K562 (cell line): ENCODE results near the gene SLC26A6. TPM values are rescaled to one million over a fixed set of nuclear protein-coding genes. Genes with fewer than 3 reads are reported as not detected.

Experiments
- AFF1 ChIP-seq, 2 experiments: fragments of 450-650 bp; IDR thresholded peaks; 2 replicates each; pipeline ENCODE4 v1.6.1; 2018; ENCODE audit warnings: mild to moderate bottlenecking in 2 of 2, low read depth in 1 of 2; ENCODE audit not compliant: partially characterized antibody in 2 of 2
- BMI1 ChIP-seq: fragments of 150-350 bp; IDR thresholded peaks from 2 replicates; pipeline ENCODE4 v1.6.1; 2014; ENCODE audit warnings: low read length
- E2F1 ChIP-seq: sonication (generic); formaldehyde crosslinking; IDR thresholded peaks from 2 replicates; pipeline ENCODE4 v1.8.1; 2023; ENCODE audit warnings: mild to moderate bottlenecking, missing genetic modification reagents, moderate library complexity
- EZH2 ChIP-seq: IDR thresholded peaks from 2 replicates; pipeline ENCODE4 v1.6.1; 2012; ENCODE audit warnings: low read depth, mild to moderate bottlenecking, inconsistent platforms, low read length, borderline replicate concordance
- HINFP ChIP-seq: fragments of 450-650 bp; conservative IDR thresholded peaks from 2 replicates; pipeline ENCODE4 v1.6.1; 2016; ENCODE audit warnings: missing genetic modification characterization, low read depth, mild to moderate bottlenecking, control low read depth, missing compliant biosample characterization
- MCM3 ChIP-seq: fragments of 450-650 bp; IDR thresholded peaks from 2 replicates; pipeline ENCODE4 v1.6.1; 2016
- MTF1 ChIP-seq: fragments of 250-450 bp; sonication (Bioruptor Pico); IDR thresholded peaks from 2 replicates; pipeline ENCODE4 v1.9.0; 2021; ENCODE audit warnings: moderate library complexity, mild to moderate bottlenecking, inconsistent platforms, borderline replicate concordance
- NCOA2 ChIP-seq, 2 experiments: fragments of 450-650 bp; IDR thresholded peaks; 2 replicates each; pipeline ENCODE4 v1.6.1; 2018; ENCODE audit warnings: mild to moderate bottlenecking in 2 of 2, moderate library complexity in 1 of 2; ENCODE audit not compliant: partially characterized antibody in 2 of 2
- OTX1 ChIP-seq: fragments of 450-650 bp; formaldehyde crosslinking; IDR thresholded peaks from 2 replicates; pipeline ENCODE4 v1.4.0; 2022; ENCODE audit warnings: mild to moderate bottlenecking
- PKNOX1 ChIP-seq: fragments of 450-650 bp; IDR thresholded peaks from 2 replicates; pipeline ENCODE4 v1.6.1; 2016
- POLR3G ChIP-seq: IDR thresholded peaks from 2 replicates; pipeline ENCODE4 v1.6.1; 2011; ENCODE audit not compliant: insufficient read length, insufficient replicate concordance; ENCODE audit errors: extremely low read depth
- SPI1 ChIP-seq: IDR thresholded peaks from 2 replicates; pipeline ENCODE4 v1.6.1; 2011; ENCODE audit warnings: low read depth, low read length, control low read depth, borderline replicate concordance
- THRAP3 ChIP-seq: fragments of 450-650 bp; IDR thresholded peaks from 2 replicates; pipeline ENCODE4 v1.6.1; 2016; ENCODE audit warnings: mild to moderate bottlenecking, inconsistent platforms, borderline replicate concordance
- ZNF121 ChIP-seq: sonication (generic); formaldehyde crosslinking; conservative IDR thresholded peaks from 2 replicates; pipeline ENCODE4 v1.8.0; 2022; ENCODE audit warnings: missing genetic modification reagents
- ZNF695 ChIP-seq: fragments of 450-650 bp; formaldehyde crosslinking; IDR thresholded peaks from 2 replicates; pipeline ENCODE4 v1.4.0; 2020; ENCODE audit warnings: mild to moderate bottlenecking, moderate library complexity
- polyA plus RNA-seq, 8 experiments: library from polyadenylated mRNA; depleted of rRNA in 4 of 8; stranded (reverse) in 5 of 8; unstranded in 3 of 8; fragments of >200 nt; fragmentation: Nextera tagmentation in 2 of 8; fragmentation: Illumina TruSeq in 1 of 8; extraction: Ambion mirVana in 2 of 8; extraction: Trizol in 1 of 8; gene quantifications; 2 replicates each; pipeline versions ENCODE4 v1.2.1 to v1.2.3, GENCODE V29; 2011 to 2014; ENCODE audit warnings: inconsistent platforms in 1 of 8, missing spikeins in 1 of 8
- total RNA-seq, 7 experiments: library from RNA; depleted of rRNA in 6 of 7; stranded (reverse); fragments of >200 nt in 6 of 7; fragmentation: Illumina TruSeq in 2 of 7; extraction: Trizol in 2 of 7; gene quantifications; 2 replicates each; pipeline versions ENCODE4 v1.2.1 to v1.2.3, GENCODE V29; 2011 to 2021; ENCODE audit warnings: low replicate concordance in 1 of 7
- TF ChIP-seq, protein P1 (sequence below): fragments of 250-450 bp; sonication (Bioruptor Pico); IDR thresholded peaks from 2 replicates; pipeline ENCODE4 v1.5.0; 2021; ENCODE audit warnings: mild to moderate bottlenecking, moderate library complexity

SLC26A6 gene
- total and polyA plus RNA-seq, 9 of the 15 experiments (the other 6 are each of a cell fraction or from before 2014, with no cell fraction given) = 2.1 to 27.2 (median 14.8) TPM

DNA sequence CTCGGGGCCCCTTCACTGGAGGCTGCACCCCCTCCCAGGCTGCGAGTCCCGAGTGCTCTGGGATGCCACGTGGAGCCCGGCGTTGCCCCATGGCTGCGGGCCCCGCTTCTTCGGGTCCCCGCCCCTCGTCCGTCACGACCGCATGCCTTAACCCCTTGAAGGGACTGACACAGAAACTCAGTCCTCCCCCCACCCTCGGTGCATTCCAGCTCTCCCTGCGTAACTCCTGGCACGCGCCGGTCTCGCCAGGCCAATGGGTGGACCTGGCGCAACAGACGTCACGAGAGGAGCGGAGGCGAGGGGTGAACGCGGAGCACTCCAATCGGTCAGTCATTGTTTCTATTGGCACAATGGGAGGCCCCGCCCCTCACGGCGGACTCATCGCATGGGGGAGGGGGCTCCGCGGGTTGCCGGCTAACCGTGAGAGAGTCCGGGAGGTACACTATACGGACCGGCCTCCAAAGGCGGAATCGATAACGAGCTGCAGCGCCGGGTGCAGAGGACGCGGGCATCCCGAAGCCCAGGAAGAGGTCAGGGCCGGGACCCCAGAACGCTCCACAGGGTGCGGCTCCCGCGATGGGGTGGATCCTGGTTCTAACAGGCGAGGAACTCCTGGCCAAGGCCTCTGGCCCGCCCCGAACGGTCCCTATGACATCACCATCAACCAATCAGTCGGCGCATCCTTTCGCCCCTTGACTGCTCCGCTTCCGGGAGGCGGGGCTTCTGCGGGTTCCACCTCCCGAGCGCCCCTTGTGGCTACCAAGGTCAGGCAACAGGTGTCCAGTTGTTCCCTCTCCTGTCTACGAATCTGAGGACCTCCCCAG is 28.4 kb upstream of the SLC26A6 start (continued):
- TF ChIP-seq, protein P1, sequence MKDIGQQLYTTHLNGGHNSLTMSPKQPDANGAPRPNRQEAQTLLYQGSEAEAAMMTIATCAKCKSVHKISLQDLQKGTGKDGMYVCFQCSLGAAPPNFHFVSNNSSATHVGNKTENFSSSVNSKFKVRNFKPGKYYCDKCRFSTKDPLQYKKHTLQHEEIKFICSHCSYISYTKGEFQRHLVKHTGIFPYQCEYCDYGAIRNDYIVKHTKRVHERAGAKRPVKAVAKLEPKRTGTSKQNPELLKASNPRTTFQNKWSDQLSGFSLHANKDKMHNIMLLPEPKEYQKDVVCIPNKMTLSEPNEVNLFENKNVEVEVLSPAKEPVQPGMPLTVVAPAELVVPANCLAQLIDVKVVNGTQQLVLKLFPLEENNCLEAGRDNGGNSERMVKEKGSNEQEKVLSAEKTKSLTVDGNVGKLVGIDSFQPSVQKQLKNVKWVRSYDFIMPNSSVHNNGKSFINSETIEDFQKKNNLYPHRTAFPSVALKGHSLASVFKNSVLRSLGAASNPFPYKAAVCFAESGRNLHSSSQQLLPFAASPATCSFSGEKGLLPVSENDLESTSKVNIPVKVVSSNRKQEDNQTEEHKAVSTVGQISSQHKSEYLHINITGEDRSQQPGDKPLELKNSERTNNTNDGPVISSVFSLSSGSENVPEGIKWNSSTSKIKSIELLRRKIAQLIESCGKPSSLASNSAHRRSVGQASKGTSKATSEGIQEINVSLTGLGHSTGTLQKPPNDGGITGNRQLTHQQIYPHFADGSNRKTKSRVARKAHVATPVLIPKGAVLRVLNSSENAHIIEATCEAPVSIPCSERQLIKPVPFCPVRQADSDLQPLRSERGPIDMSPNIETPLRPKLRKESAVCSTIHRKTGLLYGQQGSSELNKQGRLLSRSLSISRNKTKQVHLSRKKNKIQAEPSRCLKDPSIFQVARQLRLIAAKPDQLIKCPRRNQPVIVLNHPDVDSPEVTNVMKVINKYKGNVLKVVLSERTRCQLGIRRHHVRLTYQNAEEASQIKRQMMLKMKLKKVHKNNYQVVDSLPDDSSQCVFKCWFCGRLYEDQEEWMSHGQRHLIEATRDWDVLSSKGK = no peak
- TF ChIP-seq AFF1 (IDR thresholded peaks at IDR 0.05; ENCODE audit: low read depth in 1 of 2, partially characterized antibody in 2 of 2) (no peak), SPI1 (no peak), NCOA2 (IDR thresholded peaks at IDR 0.05; ENCODE audit: partially characterized antibody in 2 of 2) (no peak), ZNF695 (CRISPR knock-in tag) (no peak), OTX1 (CRISPR knock-in tag) (no peak), E2F1 (CRISPR knock-in tag) (peak; percentile 56; the same call in 1 of the 2 replicates), MTF1 (CRISPR knock-in tag) (no peak), PKNOX1 (peak; percentile 62), MCM3 (no peak), ZNF121 (CRISPR knock-in tag) (no peak), POLR3G (no peak), BMI1 (no peak), HINFP (tag) (no peak), EZH2 (no peak), THRAP3 (no peak)
